CD4-positive, alpha-beta memory T cell (primary cell): ENCODE data around the gene SLC43A3. TPM values are rescaled to one million over a fixed set of nuclear protein-coding genes. Genes with fewer than 3 reads are reported as not detected.
"Not testable (repeated sequence)": the region's sequence is repeated elsewhere in the genome, so short reads cannot be mapped to it uniquely, and the experiment has no call there.

Experiments
- CTCF ChIA-PET: fragments of 350-600 bp; sonication (Branson Sonifier 250); formaldehyde crosslinking; loops from one replicate; lab custom pipeline; 2021; ENCODE audit warnings: inconsistent platforms; ENCODE audit not compliant: partially characterized antibody; lab: Charles Lee
- POLR2A ChIA-PET: fragments of 350-600 bp; sonication (Branson Sonifier 250); formaldehyde crosslinking; loops from one replicate; lab custom pipeline; 2021; ENCODE audit not compliant: partially characterized antibody; lab: Charles Lee
- DNase-seq, 5 donors: peaks; one replicate each; pipeline versions ENCODE4 v3.0.0 to v3.0.0-alpha.2; 2020 to 2022; ENCODE audit warnings: mixed read lengths in 1 of 5
- H3K27ac ChIP-seq: one replicate; pipeline ENCODE4 v1.7.0; 2013; ENCODE audit warnings: low read depth, low read length
- H3K27me3 ChIP-seq: 2 replicates; pipeline ENCODE4 v1.7.0; 2013; ENCODE audit warnings: mild to moderate bottlenecking, low read length, moderate library complexity; ENCODE audit not compliant: insufficient read depth
- H3K36me3 ChIP-seq: 2 replicates; pipeline ENCODE4 v1.7.0; 2013; ENCODE audit warnings: mild to moderate bottlenecking, low read length, moderate library complexity; ENCODE audit not compliant: insufficient read depth
- H3K4me1 ChIP-seq: 2 replicates; pipeline ENCODE4 v1.7.0; 2013; ENCODE audit warnings: mild to moderate bottlenecking, low read length, moderate library complexity; ENCODE audit not compliant: insufficient read depth
- H3K4me3 ChIP-seq, 2 donors: one replicate each; pipeline ENCODE4 v1.7.0; 2013; ENCODE audit warnings: low read length in 2 of 2, mild to moderate bottlenecking in 1 of 2
- H3K9me3 ChIP-seq, 2 donors: one replicate each; pipeline ENCODE4 v1.7.0; 2013; ENCODE audit warnings: low read length in 2 of 2, control low read depth in 1 of 2; ENCODE audit not compliant: control insufficient read depth in 1 of 2
- H3K27ac Mint-ChIP-seq, 7 donors: one replicate each; pipeline ENCODE4 v1.8.0; 2020 to 2021; ENCODE audit warnings: mixed read lengths in 7 of 7, mild to moderate bottlenecking in 6 of 7, inconsistent platforms in 3 of 7, moderate library complexity in 3 of 7
- H3K27me3 Mint-ChIP-seq, 2 donors: one replicate each; pipeline ENCODE4 v1.8.0; 2020 to 2021; ENCODE audit warnings: mixed read lengths in 2 of 2
- H3K36me3 Mint-ChIP-seq, 2 donors: one replicate each; pipeline ENCODE4 v1.8.0; 2020 to 2021; ENCODE audit warnings: mixed read lengths in 2 of 2, inconsistent platforms in 1 of 2, mild to moderate bottlenecking in 1 of 2
- H3K4me1 Mint-ChIP-seq, 4 donors: one replicate each; pipeline ENCODE4 v1.8.0; 2020 to 2021; ENCODE audit warnings: mixed read lengths in 4 of 4, mild to moderate bottlenecking in 1 of 4
- H3K4me3 Mint-ChIP-seq, 8 donors: one replicate each; pipeline ENCODE4 v1.8.0; 2020 to 2021; ENCODE audit warnings: mixed read lengths in 8 of 8, mild to moderate bottlenecking in 7 of 8, moderate library complexity in 6 of 8, inconsistent platforms in 3 of 8
- H3K9me3 Mint-ChIP-seq, 8 donors: one replicate each; pipeline ENCODE4 v1.8.0; 2020 to 2021; ENCODE audit warnings: mixed read lengths in 8 of 8, mild to moderate bottlenecking in 5 of 8, inconsistent platforms in 3 of 8, moderate library complexity in 1 of 8
- intact Hi-C: fragments of 100-400 bp; cut with micrococcal nuclease; formaldehyde crosslinking; loops from one replicate; pipeline ENCODE4 v1.15.1; 2023
- polyA plus RNA-seq, 2 donors: library from polyadenylated mRNA; unstranded; fragments of 300-500 nt; fragmentation: Illumina TruSeq; gene quantifications; one replicate each; pipeline ENCODE4 v1.2.3, GENCODE V29; 2021
- total RNA-seq, 2 experiments: library from RNA; stranded (reverse); gene quantifications; one replicate each; pipeline ENCODE4 v1.2.3, GENCODE V29; 2021

SLC43A3 gene
- total and polyA plus RNA-seq, 4 experiments from 2014 or later: 15.1 to 18.5 (median 16.7) TPM

GRCh38 chr11:57453543-57454177 is 26.7 kb upstream of the SLC43A3 start:
- Histone ChIP-seq H3K27me3 (peaks cover 8% of the 10 kb centered on the region), H3K4me3 (no peak overlapping the region), H3K27ac (no peak overlapping the region), H3K9me3 (no peaks in the 10 kb centered on the region), H3K4me1 (peaks cover 19% of the 10 kb centered on the region), H3K36me3 (no peaks in the 10 kb centered on the region)
- Mint-ChIP-seq H3K9me3 (no peaks in the 10 kb centered on the region), H3K4me3 (no peak overlapping the region), H3K27me3 (peaks cover 8 to 28% of the 10 kb centered on the region in 2 donors), H3K36me3 (no peaks in the 10 kb centered on the region), H3K4me1 (peaks cover 6 to 16% (median 12%) of the 10 kb centered on the region in 4 donors), H3K27ac (no peak overlapping the region)
- POLR2A ChIA-PET: interaction anchor here (0.5 kb wide), 1 partner anchor 11 kb away, joined by 3 read pairs; no protein-coding TSS in a partner anchor
- DNase-seq: no peak
- CTCF ChIA-PET: interaction anchor here (1.0 to 1.5 kb wide), 3 partner anchors 40 to 191 kb away, joined by 3 to 5 read pairs (median 5); no protein-coding TSS in a partner anchor
- intact Hi-C loops: no loop called here

- H3K4me3 Mint-ChIP-seq: no peak overlapping the region
- no peaks in the 10 kb centered on the region for H3K36me3 ChIP-seq
- ChIA-PET CTCF (interaction anchor here (1.0 to 2.2 kb wide), 3 partner anchors 12 to 195 kb away, joined by 4 to 15 read pairs (median 4); no protein-coding TSS in a partner anchor), POLR2A (no interaction called here)
- H3K27ac Mint-ChIP-seq: no peak overlapping the region
- no peak overlapping the region for H3K4me3 ChIP-seq
- peaks cover 9 to 14% of the 10 kb centered on the region in 2 donors for H3K27me3 Mint-ChIP-seq
- peaks cover 0 to 1% (median 0%) of the 10 kb centered on the region in 4 donors for H3K4me1 Mint-ChIP-seq
- H3K27ac ChIP-seq: no peak overlapping the region
- H3K4me1 ChIP-seq: no peaks in the 10 kb centered on the region
- intact Hi-C loops: no loop called here
- H3K27me3 ChIP-seq: no peaks in the 10 kb centered on the region
- no peaks in the 10 kb centered on the region for H3K9me3 ChIP-seq
- no peaks in the 10 kb centered on the region for H3K36me3 Mint-ChIP-seq
- DNase-seq: no peak
- H3K9me3 Mint-ChIP-seq: no peaks in the 10 kb centered on the region
Measured at GRCh38 chr11:57446055-57446454, 19.1 kb upstream of the SLC43A3 start.

- H3K4me3 Mint-ChIP-seq, H3K4me1 Mint-ChIP-seq, H3K27ac Mint-ChIP-seq, DNase-seq, H3K4me3 ChIP-seq, intact Hi-C loops, H3K27me3 Mint-ChIP-seq, H3K9me3 ChIP-seq, H3K27ac ChIP-seq, H3K4me1 ChIP-seq, H3K36me3 Mint-ChIP-seq, H3K27me3 ChIP-seq, H3K36me3 ChIP-seq, POLR2A ChIA-PET, H3K9me3 Mint-ChIP-seq: not testable (repeated sequence)
- CTCF ChIA-PET: interaction anchor here (1.3 kb wide), 1 partner anchor 49 kb away, joined by 4 read pairs; no protein-coding TSS in a partner anchor
Measured at GRCh38 chr11:57445122-57445394, 18.1 kb upstream of the SLC43A3 start.

DNA sequence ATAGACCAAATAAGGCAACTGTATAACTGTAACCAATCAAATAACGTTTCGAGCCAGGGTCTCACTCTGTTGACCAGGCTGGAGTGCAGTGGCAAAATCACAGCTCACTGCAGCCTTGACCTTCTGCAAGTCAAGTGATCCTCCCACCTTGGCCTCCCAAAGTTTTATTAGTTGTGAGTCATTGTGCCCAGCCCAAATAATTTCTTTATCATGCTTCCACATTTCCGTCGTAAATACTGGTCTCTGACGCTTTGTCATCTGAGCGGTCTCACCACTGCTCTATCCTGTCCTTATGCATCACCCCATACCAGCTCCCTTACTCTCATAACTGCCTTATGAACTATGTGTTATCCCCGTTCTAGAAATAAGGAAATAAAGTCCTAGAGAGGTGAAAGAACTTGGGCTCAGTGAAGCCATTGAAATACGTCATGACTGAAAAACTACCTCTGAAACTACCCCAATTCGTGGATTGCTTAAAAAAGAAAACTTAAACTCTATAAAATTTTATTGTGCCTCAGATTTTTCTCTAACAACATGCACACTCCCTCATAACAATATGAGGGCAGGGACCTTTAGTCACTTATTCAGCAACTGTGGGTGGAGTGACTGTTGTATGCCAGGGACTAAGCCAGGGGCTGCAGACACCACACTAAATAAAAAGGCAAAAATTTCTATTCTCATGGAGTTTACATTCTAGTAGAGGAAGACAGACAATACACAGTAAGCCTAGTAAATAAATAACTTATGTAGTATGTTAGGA is 17.6 kb upstream of the SLC43A3 start:
- Histone ChIP-seq H3K4me3 (no peak overlapping the region), H3K4me1 (no peaks in the 10 kb centered on the region), H3K36me3 (no peaks in the 10 kb centered on the region), H3K27ac (no peak overlapping the region), H3K9me3 (no peaks in the 10 kb centered on the region), H3K27me3 (no peaks in the 10 kb centered on the region)
- no peak for DNase-seq
- no peaks in the 10 kb centered on the region for H3K9me3 Mint-ChIP-seq
- intact Hi-C loops: no loop called here
- peaks cover 0 to 1% (median 0%) of the 10 kb centered on the region in 4 donors for H3K4me1 Mint-ChIP-seq
- H3K27me3 Mint-ChIP-seq: peaks cover 5 to 9% of the 10 kb centered on the region in 2 donors
- no peak overlapping the region for H3K27ac Mint-ChIP-seq
- H3K4me3 Mint-ChIP-seq: no peak overlapping the region
- ChIA-PET CTCF (interaction anchor here (0.9 to 1.3 kb wide), 2 partner anchors 13 to 50 kb away, joined by 4 read pairs; no protein-coding TSS in a partner anchor), POLR2A (no interaction called here)
- H3K36me3 Mint-ChIP-seq: no peaks in the 10 kb centered on the region

- Mint-ChIP-seq H3K4me1 (no peaks in the 10 kb centered on the region), H3K4me3 (no peak overlapping the region), H3K36me3 (no peaks in the 10 kb centered on the region), H3K9me3 (no peaks in the 10 kb centered on the region), H3K27ac (no peak overlapping the region), H3K27me3 (peaks cover 0 to 2% of the 10 kb centered on the region in 2 donors)
- intact Hi-C loops: no loop called here
- H3K4me1 ChIP-seq: no peaks in the 10 kb centered on the region
- ChIA-PET POLR2A (no interaction called here), CTCF (interaction anchor here (1.2 to 3.5 kb wide), 2 partner anchors 17 to 53 kb away, joined by 4 to 22 read pairs; no protein-coding TSS in a partner anchor)
- no peak overlapping the region for H3K27ac ChIP-seq
- no peak for DNase-seq
- H3K4me3 ChIP-seq: no peak overlapping the region
- no peaks in the 10 kb centered on the region for H3K9me3 ChIP-seq
- no peaks in the 10 kb centered on the region for H3K36me3 ChIP-seq
- H3K27me3 ChIP-seq: no peaks in the 10 kb centered on the region
Measured at GRCh38 chr11:57440744-57441414, 14.0 kb upstream of the SLC43A3 start.

GRCh38 chr11:57439786-57440185 is 12.9 kb upstream of the SLC43A3 start:
- intact Hi-C loops: no loop called here
- Histone ChIP-seq H3K4me3 (no peak overlapping the region), H3K27me3 (no peaks in the 10 kb centered on the region), H3K36me3 (no peaks in the 10 kb centered on the region), H3K4me1 (no peaks in the 10 kb centered on the region), H3K27ac (no peak overlapping the region), H3K9me3 (no peaks in the 10 kb centered on the region)
- H3K27me3 Mint-ChIP-seq: peaks cover 0 to 2% of the 10 kb centered on the region in 2 donors
- no peak for DNase-seq
- CTCF ChIA-PET: no interaction called here
- no peak overlapping the region for H3K4me3 Mint-ChIP-seq
- POLR2A ChIA-PET: no interaction called here
- H3K4me1 Mint-ChIP-seq: no peaks in the 10 kb centered on the region
- no peak overlapping the region for H3K27ac Mint-ChIP-seq
- no peaks in the 10 kb centered on the region for H3K36me3 Mint-ChIP-seq
- H3K9me3 Mint-ChIP-seq: no peaks in the 10 kb centered on the region
